ENCODE measurements around the gene ERCC6L2. TPM values are rescaled to one million over a fixed set of nuclear protein-coding genes. Genes with fewer than 3 reads are reported as not detected.
A peak's percentile ranks its signal among the peaks of the same experiment; 100 is the strongest.

The ERCC6L2 gene
- total and polyA plus RNA-seq, 9 of the 15 experiments (the other 6 are each of a cell fraction or from before 2014, with no cell fraction given): 7.8 to 42.8 (median 23.6) TPM

DNA sequence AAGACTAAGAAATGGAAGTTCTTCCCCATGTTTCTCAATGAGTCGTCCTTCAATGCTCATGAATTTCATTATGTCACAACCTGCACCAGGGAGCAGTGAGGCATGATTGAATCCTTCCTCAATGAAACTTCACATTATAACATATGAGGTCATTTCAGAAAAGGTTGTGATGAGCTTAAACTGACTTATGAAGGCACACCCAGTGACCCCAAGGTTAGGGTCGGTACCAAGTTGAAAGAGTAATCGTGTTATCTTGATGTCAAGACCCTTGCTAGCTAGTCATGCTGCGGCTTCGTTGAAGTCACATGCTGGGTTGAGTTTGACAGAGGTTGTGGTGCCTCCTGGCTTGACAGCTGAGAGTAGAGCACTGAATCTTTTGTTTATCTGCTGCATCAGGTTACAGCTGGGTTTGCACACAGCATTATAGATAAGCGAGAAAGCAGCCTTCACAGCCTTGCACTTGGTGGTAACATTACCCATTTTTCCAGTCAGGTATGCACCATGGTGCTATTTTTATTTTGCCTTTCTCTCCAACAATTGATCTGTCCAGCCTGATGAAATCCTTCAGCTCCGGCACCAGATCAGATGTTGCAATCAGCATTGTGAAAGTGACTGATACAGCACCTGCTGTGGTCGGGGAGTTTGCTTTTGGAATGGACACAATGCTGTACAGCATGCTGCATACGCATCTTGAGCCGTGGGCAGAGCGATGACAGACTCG is 133.2 kb downstream of the ERCC6L2 start:
- Histone ChIP-seq H3K9ac (ENCODE audit: insufficient read depth in 1 of 2, low read depth in 2 of 2, low read length in 2 of 2) (no peak overlapping the region), H3K4me3 (no peak overlapping the region), H3K4me2 (ENCODE audit: insufficient read depth, low read length) (no peak overlapping the region), H3K27ac (ENCODE audit: extremely low read depth, low read depth, low read length) (no peak overlapping the region), H3K36me3 (ENCODE audit: control insufficient read depth, insufficient read depth, low read length) (peaks cover 28% of the 10 kb centered on the region; the same call in 2 of the 3 replicates), H4K20me1 (replicated peaks; ENCODE audit: control insufficient read depth, insufficient read depth, low read length) (no peaks in the 10 kb centered on the region), H3K79me2 (ENCODE audit: control insufficient read depth, insufficient read depth, low read length) (no peaks in the 10 kb centered on the region), H3K9me1 (ENCODE audit: control insufficient read depth, insufficient read depth, low read length) (no peaks in the 10 kb centered on the region), H2AFZ (ENCODE audit: low read depth, low read length) (no peak overlapping the region), H3K27me3 (ENCODE audit: control insufficient read depth in 2 of 2, insufficient read depth in 2 of 2, low read length in 2 of 2) (no peaks in the 10 kb centered on the region), H3K4me1 (replicated peaks in 1 of 2; ENCODE audit: control insufficient read depth in 2 of 2, insufficient read depth in 2 of 2, low read length in 2 of 2) (peaks cover 3 to 23% of the 10 kb centered on the region in 2 experiments), H3K9me3 (replicated peaks; ENCODE audit: control insufficient read depth, insufficient read depth, low read depth, low read length) (no peaks in the 10 kb centered on the region)
- DNase-seq (ENCODE audit: extremely low read depth in 1 of 4, low spot score in 3 of 4) (peak in 1 of 4 experiments; percentile 35), ATAC-seq (no peak), FAIRE-seq (peak; percentile 66)
- ChIA-PET POLR2A (no interaction called here), CTCF (ENCODE audit: low intra/inter-chr PET ratio) (no interaction called here)
- no TSS peak for BruUV-seq (replicated peaks)
- in situ Hi-C loops (cut with MboI) (no loop called here), intact Hi-C loops (cut with micrococcal nuclease) (no loop called here)
- 51% methylated on average over 12 of the region's 12 CpGs for WGBS (ENCODE audit: insufficient coverage, low coverage, missing lambda C conversion rate)
- TF ChIP-seq RBM17 (IDR thresholded peaks at IDR 0.05; ENCODE audit: borderline replicate concordance, low read depth, low read length): no peak
- TF ChIP-seq, protein P1, sequence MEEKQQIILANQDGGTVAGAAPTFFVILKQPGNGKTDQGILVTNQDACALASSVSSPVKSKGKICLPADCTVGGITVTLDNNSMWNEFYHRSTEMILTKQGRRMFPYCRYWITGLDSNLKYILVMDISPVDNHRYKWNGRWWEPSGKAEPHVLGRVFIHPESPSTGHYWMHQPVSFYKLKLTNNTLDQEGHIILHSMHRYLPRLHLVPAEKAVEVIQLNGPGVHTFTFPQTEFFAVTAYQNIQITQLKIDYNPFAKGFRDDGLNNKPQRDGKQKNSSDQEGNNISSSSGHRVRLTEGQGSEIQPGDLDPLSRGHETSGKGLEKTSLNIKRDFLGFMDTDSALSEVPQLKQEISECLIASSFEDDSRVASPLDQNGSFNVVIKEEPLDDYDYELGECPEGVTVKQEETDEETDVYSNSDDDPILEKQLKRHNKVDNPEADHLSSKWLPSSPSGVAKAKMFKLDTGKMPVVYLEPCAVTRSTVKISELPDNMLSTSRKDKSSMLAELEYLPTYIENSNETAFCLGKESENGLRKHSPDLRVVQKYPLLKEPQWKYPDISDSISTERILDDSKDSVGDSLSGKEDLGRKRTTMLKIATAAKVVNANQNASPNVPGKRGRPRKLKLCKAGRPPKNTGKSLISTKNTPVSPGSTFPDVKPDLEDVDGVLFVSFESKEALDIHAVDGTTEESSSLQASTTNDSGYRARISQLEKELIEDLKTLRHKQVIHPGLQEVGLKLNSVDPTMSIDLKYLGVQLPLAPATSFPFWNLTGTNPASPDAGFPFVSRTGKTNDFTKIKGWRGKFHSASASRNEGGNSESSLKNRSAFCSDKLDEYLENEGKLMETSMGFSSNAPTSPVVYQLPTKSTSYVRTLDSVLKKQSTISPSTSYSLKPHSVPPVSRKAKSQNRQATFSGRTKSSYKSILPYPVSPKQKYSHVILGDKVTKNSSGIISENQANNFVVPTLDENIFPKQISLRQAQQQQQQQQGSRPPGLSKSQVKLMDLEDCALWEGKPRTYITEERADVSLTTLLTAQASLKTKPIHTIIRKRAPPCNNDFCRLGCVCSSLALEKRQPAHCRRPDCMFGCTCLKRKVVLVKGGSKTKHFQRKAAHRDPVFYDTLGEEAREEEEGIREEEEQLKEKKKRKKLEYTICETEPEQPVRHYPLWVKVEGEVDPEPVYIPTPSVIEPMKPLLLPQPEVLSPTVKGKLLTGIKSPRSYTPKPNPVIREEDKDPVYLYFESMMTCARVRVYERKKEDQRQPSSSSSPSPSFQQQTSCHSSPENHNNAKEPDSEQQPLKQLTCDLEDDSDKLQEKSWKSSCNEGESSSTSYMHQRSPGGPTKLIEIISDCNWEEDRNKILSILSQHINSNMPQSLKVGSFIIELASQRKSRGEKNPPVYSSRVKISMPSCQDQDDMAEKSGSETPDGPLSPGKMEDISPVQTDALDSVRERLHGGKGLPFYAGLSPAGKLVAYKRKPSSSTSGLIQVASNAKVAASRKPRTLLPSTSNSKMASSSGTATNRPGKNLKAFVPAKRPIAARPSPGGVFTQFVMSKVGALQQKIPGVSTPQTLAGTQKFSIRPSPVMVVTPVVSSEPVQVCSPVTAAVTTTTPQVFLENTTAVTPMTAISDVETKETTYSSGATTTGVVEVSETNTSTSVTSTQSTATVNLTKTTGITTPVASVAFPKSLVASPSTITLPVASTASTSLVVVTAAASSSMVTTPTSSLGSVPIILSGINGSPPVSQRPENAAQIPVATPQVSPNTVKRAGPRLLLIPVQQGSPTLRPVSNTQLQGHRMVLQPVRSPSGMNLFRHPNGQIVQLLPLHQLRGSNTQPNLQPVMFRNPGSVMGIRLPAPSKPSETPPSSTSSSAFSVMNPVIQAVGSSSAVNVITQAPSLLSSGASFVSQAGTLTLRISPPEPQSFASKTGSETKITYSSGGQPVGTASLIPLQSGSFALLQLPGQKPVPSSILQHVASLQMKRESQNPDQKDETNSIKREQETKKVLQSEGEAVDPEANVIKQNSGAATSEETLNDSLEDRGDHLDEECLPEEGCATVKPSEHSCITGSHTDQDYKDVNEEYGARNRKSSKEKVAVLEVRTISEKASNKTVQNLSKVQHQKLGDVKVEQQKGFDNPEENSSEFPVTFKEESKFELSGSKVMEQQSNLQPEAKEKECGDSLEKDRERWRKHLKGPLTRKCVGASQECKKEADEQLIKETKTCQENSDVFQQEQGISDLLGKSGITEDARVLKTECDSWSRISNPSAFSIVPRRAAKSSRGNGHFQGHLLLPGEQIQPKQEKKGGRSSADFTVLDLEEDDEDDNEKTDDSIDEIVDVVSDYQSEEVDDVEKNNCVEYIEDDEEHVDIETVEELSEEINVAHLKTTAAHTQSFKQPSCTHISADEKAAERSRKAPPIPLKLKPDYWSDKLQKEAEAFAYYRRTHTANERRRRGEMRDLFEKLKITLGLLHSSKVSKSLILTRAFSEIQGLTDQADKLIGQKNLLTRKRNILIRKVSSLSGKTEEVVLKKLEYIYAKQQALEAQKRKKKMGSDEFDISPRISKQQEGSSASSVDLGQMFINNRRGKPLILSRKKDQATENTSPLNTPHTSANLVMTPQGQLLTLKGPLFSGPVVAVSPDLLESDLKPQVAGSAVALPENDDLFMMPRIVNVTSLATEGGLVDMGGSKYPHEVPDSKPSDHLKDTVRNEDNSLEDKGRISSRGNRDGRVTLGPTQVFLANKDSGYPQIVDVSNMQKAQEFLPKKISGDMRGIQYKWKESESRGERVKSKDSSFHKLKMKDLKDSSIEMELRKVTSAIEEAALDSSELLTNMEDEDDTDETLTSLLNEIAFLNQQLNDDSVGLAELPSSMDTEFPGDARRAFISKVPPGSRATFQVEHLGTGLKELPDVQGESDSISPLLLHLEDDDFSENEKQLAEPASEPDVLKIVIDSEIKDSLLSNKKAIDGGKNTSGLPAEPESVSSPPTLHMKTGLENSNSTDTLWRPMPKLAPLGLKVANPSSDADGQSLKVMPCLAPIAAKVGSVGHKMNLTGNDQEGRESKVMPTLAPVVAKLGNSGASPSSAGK (IDR thresholded peaks at IDR 0.05): peak; percentile 85
- TF ChIP-seq IFI16 (CRISPR knock-in tag; IDR thresholded peaks at IDR 0.05): no peak
- no peak for TF ChIP-seq PTRF (tag; IDR thresholded peaks at IDR 0.05)
- TF ChIP-seq ZNF445 (CRISPR knock-in tag; IDR thresholded peaks at IDR 0.05; ENCODE audit: low read depth): no peak
- TF ChIP-seq, protein P2, sequence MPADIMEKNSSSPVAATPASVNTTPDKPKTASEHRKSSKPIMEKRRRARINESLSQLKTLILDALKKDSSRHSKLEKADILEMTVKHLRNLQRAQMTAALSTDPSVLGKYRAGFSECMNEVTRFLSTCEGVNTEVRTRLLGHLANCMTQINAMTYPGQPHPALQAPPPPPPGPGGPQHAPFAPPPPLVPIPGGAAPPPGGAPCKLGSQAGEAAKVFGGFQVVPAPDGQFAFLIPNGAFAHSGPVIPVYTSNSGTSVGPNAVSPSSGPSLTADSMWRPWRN (IDR thresholded peaks at IDR 0.05; ENCODE audit: low read depth): no peak
- no peak for TF ChIP-seq BRD4 (IDR thresholded peaks at IDR 0.05)
- no peak for TF ChIP-seq E2F3 (CRISPR knock-in tag; IDR thresholded peaks at IDR 0.05)

All from K562 (cell line).